ENCODE data around the gene ATRIP.

The ATRIP gene

DNA sequence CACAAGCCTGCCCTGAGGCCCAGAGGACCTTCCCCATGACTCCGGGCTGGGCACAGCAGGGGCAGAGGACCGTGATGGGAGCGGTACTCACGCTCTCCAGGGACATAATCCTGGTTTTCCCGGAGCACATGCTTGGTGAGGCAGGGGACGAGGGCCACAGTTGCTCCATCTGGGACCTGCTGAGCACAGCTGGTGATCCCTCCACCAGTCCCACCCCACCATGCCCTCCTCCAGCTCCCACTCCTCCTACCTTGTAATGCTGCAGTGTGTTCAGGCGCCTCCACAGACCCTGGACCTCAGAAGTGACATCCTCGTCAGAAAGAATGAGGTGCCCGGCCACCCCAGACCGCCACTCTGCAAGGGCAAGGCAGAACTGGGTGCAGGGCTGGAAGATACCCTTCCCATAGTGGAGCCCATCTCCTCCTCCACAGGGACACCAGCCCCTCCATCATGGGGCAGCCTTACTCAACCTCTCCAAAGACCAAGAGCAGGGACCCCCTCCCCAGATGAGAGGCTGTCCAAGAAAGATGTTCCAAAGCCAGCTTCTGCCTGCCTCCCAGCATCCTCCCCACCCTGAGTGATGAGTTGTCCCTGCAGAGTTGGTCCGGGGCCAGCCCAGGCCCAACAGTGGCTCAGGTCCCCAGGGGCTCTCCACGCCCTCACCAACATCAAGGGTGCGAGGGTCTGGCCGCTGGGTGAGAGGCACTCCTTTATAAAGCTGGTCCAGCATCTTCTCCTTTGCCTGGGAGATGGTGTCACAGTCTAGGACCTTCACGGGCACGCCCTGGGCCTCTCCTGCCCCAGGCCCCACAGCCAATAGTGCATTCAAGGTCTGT is 36.1 kb upstream of the ATRIP start:
- H3K27me3 ChIP-seq (ENCODE audit: control insufficient read depth in 5 of 5, insufficient read depth in 4 of 5, low read length in 5 of 5): no peaks in the 10 kb centered on the region
- no peak overlapping the region for H3K9ac ChIP-seq (ENCODE audit: low read length in 5 of 5)
- no peak overlapping the region for H3K27ac ChIP-seq (ENCODE audit: low read depth, low read length)
- H3K36me3 ChIP-seq (ENCODE audit: control insufficient read depth in 5 of 5, insufficient read depth in 5 of 5, low read length in 5 of 5): peaks cover 0 to 97% (median 84%) of the 10 kb centered on the region in 5 donors
- no peak overlapping the region for H3K4me3 ChIP-seq (ENCODE audit: low read depth in 1 of 5, low read length in 5 of 5)
- H3K9me3 ChIP-seq (ENCODE audit: control insufficient read depth in 5 of 5, low read length in 5 of 5): no peaks in the 10 kb centered on the region
- peaks cover 0 to 2% (median under 1%) of the 10 kb centered on the region in 5 donors for H3K4me1 ChIP-seq (ENCODE audit: control insufficient read depth in 5 of 5, insufficient read depth in 5 of 5, low read length in 5 of 5)

GRCh38 chr3:48411041-48411588 is 35.4 kb upstream of the ATRIP start:
- H3K4me3 ChIP-seq (ENCODE audit: low read depth in 1 of 5, low read length in 5 of 5): no peak overlapping the region
- no peaks in the 10 kb centered on the region for H3K27me3 ChIP-seq (ENCODE audit: control insufficient read depth in 5 of 5, insufficient read depth in 4 of 5, low read length in 5 of 5)
- H3K9me3 ChIP-seq (ENCODE audit: control insufficient read depth in 5 of 5, low read length in 5 of 5): no peaks in the 10 kb centered on the region
- H3K36me3 ChIP-seq (ENCODE audit: control insufficient read depth in 5 of 5, insufficient read depth in 5 of 5, low read length in 5 of 5): peaks cover 0 to 97% (median 85%) of the 10 kb centered on the region in 5 donors
- no peak overlapping the region for H3K9ac ChIP-seq (ENCODE audit: low read length in 5 of 5)
- H3K4me1 ChIP-seq (ENCODE audit: control insufficient read depth in 5 of 5, insufficient read depth in 5 of 5, low read length in 5 of 5): no peaks in the 10 kb centered on the region
- H3K27ac ChIP-seq (ENCODE audit: low read depth, low read length): no peak overlapping the region

DNA sequence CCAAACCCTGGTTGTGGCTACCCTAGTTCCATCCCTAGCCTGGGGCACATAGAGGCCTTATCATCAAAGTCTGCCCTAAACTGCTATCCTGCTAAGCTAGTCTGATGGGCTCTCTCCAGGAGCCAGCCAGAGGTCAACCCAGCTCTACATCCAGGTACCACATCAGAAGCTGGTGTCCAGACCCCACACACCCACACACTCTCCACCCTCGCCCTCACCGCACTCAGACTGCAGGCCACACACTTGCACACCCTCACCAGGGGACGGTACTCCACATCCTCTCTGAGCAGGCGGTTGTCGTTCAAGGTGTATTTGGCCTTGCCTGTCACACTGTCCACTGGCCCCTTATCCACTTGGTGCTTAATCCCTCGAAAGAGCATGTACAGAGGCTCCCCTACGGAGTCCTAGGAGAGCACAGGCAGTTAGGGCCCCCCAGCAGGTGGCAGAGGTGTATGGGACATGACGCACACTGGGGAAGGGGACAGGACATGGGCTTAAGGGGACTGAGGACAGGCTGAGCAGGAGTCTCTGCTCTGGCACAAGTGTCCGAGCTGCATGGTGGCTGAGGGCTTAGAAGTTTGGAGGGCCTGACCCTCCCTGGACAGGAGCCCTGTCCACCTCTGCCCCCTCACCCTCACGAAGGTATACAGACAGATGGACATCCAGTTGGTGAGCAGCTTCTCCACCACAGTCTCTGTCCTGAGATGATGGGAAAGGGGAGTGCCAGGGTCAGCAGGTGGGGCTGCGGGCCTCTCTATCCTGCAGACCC is 34.7 kb upstream of the ATRIP start:
- Histone ChIP-seq H3K9me3 (ENCODE audit: control insufficient read depth in 5 of 5, low read length in 5 of 5) (no peaks in the 10 kb centered on the region), H3K9ac (ENCODE audit: low read length in 5 of 5) (no peak overlapping the region), H3K4me3 (ENCODE audit: low read depth in 1 of 5, low read length in 5 of 5) (no peak overlapping the region), H3K36me3 (ENCODE audit: control insufficient read depth in 5 of 5, insufficient read depth in 5 of 5, low read length in 5 of 5) (peaks cover 0 to 95% (median 82%) of the 10 kb centered on the region in 5 donors), H3K27ac (ENCODE audit: low read depth, low read length) (no peak overlapping the region), H3K4me1 (ENCODE audit: control insufficient read depth in 5 of 5, insufficient read depth in 5 of 5, low read length in 5 of 5) (no peaks in the 10 kb centered on the region), H3K27me3 (ENCODE audit: control insufficient read depth in 5 of 5, insufficient read depth in 4 of 5, low read length in 5 of 5) (no peaks in the 10 kb centered on the region)

DNA sequence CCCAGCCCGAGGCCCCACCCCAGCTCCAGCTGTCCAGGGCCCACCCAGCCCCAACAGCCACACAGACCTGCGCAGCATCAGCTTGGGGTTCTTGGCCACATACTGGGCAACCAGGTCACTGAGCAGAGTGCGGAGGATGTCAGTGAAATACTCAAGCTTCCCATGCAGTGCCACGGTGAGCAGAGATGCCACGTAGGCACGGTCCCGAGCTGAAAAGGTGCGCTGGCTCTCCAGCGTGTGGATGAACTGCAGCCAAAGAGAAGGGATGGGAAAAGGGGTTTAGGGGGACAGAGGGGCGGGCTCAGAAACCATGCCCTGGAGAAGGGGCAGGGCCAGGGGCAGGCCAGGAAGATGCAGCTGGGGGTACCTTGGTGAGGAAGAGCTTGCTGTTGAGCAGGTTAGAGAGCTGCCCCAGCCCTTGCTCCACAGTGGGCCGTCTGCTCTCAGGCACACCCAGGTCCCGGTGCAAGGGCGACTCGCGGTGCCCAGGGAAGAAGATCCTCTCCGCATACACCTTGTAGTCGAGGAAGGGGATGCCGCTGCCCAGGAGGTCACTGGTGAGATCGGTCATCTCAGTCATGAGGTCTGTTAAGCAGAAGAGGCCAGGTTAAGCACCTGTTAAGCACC is 34.0 kb upstream of the ATRIP start:
- H3K27ac ChIP-seq (ENCODE audit: low read depth, low read length): no peak overlapping the region
- H3K9me3 ChIP-seq (ENCODE audit: control insufficient read depth in 5 of 5, low read length in 5 of 5): no peaks in the 10 kb centered on the region
- peaks cover 0 to 96% (median 85%) of the 10 kb centered on the region in 5 donors for H3K36me3 ChIP-seq (ENCODE audit: control insufficient read depth in 5 of 5, insufficient read depth in 5 of 5, low read length in 5 of 5)
- H3K4me3 ChIP-seq (ENCODE audit: low read depth in 1 of 5, low read length in 5 of 5): no peak overlapping the region
- no peaks in the 10 kb centered on the region for H3K4me1 ChIP-seq (ENCODE audit: control insufficient read depth in 5 of 5, insufficient read depth in 5 of 5, low read length in 5 of 5)
- no peaks in the 10 kb centered on the region for H3K27me3 ChIP-seq (ENCODE audit: control insufficient read depth in 5 of 5, insufficient read depth in 4 of 5, low read length in 5 of 5)
- no peak overlapping the region for H3K9ac ChIP-seq (ENCODE audit: low read length in 5 of 5)

DNA sequence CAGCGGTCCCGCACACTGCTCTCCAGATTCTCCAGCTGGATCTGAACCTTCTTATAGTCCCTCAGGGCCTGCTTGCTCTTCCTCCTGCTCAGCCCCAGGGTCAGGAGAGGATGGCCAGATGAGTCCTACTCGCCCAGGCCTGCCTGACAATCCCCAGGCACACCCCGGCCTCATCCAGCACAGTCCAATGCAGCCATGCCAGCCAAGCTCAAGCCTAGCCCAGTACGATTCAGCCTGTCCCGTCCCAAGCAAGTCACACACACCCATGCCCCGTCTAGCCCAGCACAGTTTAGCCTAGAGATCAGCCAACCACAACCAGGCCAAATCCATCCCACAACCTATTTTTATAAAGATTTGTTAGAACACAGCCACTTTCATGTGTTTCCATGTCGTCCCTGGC is 33.5 kb upstream of the ATRIP start:
- H3K9me3 ChIP-seq (ENCODE audit: control insufficient read depth in 5 of 5, low read length in 5 of 5): no peaks in the 10 kb centered on the region
- no peak overlapping the region for H3K4me3 ChIP-seq (ENCODE audit: low read depth in 1 of 5, low read length in 5 of 5)
- H3K36me3 ChIP-seq (ENCODE audit: control insufficient read depth in 5 of 5, insufficient read depth in 5 of 5, low read length in 5 of 5): peaks cover 0 to 98% (median 91%) of the 10 kb centered on the region in 5 donors
- H3K9ac ChIP-seq (ENCODE audit: low read length in 5 of 5): no peak overlapping the region
- H3K4me1 ChIP-seq (ENCODE audit: control insufficient read depth in 5 of 5, insufficient read depth in 5 of 5, low read length in 5 of 5): no peaks in the 10 kb centered on the region
- no peaks in the 10 kb centered on the region for H3K27me3 ChIP-seq (ENCODE audit: control insufficient read depth in 5 of 5, insufficient read depth in 4 of 5, low read length in 5 of 5)
- no peak overlapping the region for H3K27ac ChIP-seq (ENCODE audit: low read depth, low read length)

- Histone ChIP-seq H3K36me3 (ENCODE audit: control insufficient read depth in 5 of 5, insufficient read depth in 5 of 5, low read length in 5 of 5) (peaks cover 0 to 98% (median 94%) of the 10 kb centered on the region in 5 donors), H3K9ac (ENCODE audit: low read length in 5 of 5) (no peak overlapping the region), H3K4me3 (ENCODE audit: low read depth in 1 of 5, low read length in 5 of 5) (no peak overlapping the region), H3K4me1 (ENCODE audit: control insufficient read depth in 5 of 5, insufficient read depth in 5 of 5, low read length in 5 of 5) (peaks cover 0 to under 1% (median 0%) of the 10 kb centered on the region in 5 donors), H3K9me3 (ENCODE audit: control insufficient read depth in 5 of 5, low read length in 5 of 5) (no peaks in the 10 kb centered on the region), H3K27ac (ENCODE audit: low read depth, low read length) (no peak overlapping the region), H3K27me3 (ENCODE audit: control insufficient read depth in 5 of 5, insufficient read depth in 4 of 5, low read length in 5 of 5) (no peaks in the 10 kb centered on the region)
Observed at GRCh38 chr3:48413611-48414010, 32.9 kb upstream of the ATRIP start.

GRCh38 chr3:48414376-48415250 is 31.9 kb upstream of the ATRIP start:
- Histone ChIP-seq H3K4me1 (ENCODE audit: control insufficient read depth in 5 of 5, insufficient read depth in 5 of 5, low read length in 5 of 5) (peaks cover 0 to 10% (median 3%) of the 10 kb centered on the region in 5 donors), H3K27me3 (ENCODE audit: control insufficient read depth in 5 of 5, insufficient read depth in 4 of 5, low read length in 5 of 5) (no peaks in the 10 kb centered on the region), H3K36me3 (ENCODE audit: control insufficient read depth in 5 of 5, insufficient read depth in 5 of 5, low read length in 5 of 5) (peaks cover 0 to 98% (median 92%) of the 10 kb centered on the region in 5 donors), H3K4me3 (ENCODE audit: low read depth in 1 of 5, low read length in 5 of 5) (no peak overlapping the region), H3K9me3 (ENCODE audit: control insufficient read depth in 5 of 5, low read length in 5 of 5) (no peaks in the 10 kb centered on the region), H3K9ac (ENCODE audit: low read length in 5 of 5) (no peak overlapping the region), H3K27ac (ENCODE audit: low read depth, low read length) (no peak overlapping the region)

GRCh38 chr3:48415251-48415953 is 31.1 kb upstream of the ATRIP start:
- H3K4me1 ChIP-seq (ENCODE audit: control insufficient read depth in 5 of 5, insufficient read depth in 5 of 5, low read length in 5 of 5): peaks cover 0 to 10% (median 3%) of the 10 kb centered on the region in 5 donors
- H3K4me3 ChIP-seq (ENCODE audit: low read depth in 1 of 5, low read length in 5 of 5): no peak overlapping the region
- no peaks in the 10 kb centered on the region for H3K27me3 ChIP-seq (ENCODE audit: control insufficient read depth in 5 of 5, insufficient read depth in 4 of 5, low read length in 5 of 5)
- no peaks in the 10 kb centered on the region for H3K9me3 ChIP-seq (ENCODE audit: control insufficient read depth in 5 of 5, low read length in 5 of 5)
- H3K36me3 ChIP-seq (ENCODE audit: control insufficient read depth in 5 of 5, insufficient read depth in 5 of 5, low read length in 5 of 5): peaks cover 0 to 95% (median 84%) of the 10 kb centered on the region in 5 donors
- H3K27ac ChIP-seq (ENCODE audit: low read depth, low read length): no peak overlapping the region
- no peak overlapping the region for H3K9ac ChIP-seq (ENCODE audit: low read length in 5 of 5)

DNA sequence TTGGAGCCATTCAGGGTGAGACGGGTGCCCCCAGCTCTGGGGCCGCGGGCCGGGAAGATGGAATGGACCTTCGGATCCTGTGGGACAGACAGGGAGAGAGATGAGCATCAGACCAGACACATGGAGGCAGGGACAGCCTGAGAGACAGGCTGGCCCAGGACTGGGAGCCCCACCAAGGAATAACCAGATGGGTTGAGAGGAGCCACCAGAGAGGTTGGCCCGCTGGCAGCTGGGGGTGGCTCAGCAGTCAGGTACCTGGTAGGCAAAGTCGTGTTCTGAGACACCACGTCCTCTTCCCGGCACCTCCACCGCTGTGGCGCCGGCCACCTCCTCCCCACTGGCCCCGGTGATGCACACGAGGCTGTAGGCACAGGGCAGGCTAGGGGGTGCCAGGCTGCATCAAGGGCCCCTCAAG is 30.4 kb upstream of the ATRIP start:
- no peaks in the 10 kb centered on the region for H3K27me3 ChIP-seq (ENCODE audit: control insufficient read depth in 5 of 5, insufficient read depth in 4 of 5, low read length in 5 of 5)
- H3K9ac ChIP-seq (ENCODE audit: low read length in 5 of 5): no peak overlapping the region
- H3K9me3 ChIP-seq (ENCODE audit: control insufficient read depth in 5 of 5, low read length in 5 of 5): no peaks in the 10 kb centered on the region
- H3K27ac ChIP-seq (ENCODE audit: low read depth, low read length): no peak overlapping the region
- peaks cover 0 to 91% (median 80%) of the 10 kb centered on the region in 5 donors for H3K36me3 ChIP-seq (ENCODE audit: control insufficient read depth in 5 of 5, insufficient read depth in 5 of 5, low read length in 5 of 5)
- peaks cover 0 to 10% (median 3%) of the 10 kb centered on the region in 5 donors for H3K4me1 ChIP-seq (ENCODE audit: control insufficient read depth in 5 of 5, insufficient read depth in 5 of 5, low read length in 5 of 5)
- no peak overlapping the region for H3K4me3 ChIP-seq (ENCODE audit: low read depth in 1 of 5, low read length in 5 of 5)

All from subcutaneous abdominal adipose tissue (tissue), 5 donors.